ENCODE data around the gene CXCL12.

CXCL12 gene

DNA sequence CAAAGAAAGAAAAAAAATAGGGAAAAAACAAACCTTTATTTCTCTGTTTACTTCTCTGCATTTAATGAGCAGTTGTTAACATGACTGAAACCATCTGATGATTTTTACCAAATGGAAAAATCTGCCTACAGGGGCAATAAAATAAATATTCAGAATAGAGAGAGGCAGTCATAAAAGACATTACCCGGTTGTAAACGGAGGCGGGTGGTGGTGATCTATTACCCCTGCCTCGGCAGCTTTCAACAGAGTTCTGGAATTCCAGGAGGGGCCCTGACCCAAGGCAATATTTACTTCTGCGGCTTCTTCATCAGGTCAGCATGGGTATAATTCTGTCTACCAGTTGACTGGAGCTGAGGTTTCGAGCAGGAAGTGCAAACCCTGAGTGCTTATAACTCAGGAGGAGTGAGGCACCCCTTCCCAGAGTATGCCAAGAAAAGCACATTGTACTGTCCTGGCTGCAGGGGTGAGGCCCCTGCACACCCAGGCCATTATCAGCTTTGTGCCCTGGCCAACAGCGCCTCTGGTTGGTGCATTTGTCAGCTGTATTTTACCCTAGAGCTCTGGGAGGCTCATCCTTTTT lies 8.2 kb upstream of the CXCL12 start:
- Histone ChIP-seq H3K27ac (ENCODE audit: low read depth, low read length) (no peak overlapping the region), H3K9ac (ENCODE audit: low read depth, low read length) (no peak overlapping the region), H3K9me3 (ENCODE audit: control insufficient read depth, insufficient read depth, low read length) (no peaks in the 10 kb centered on the region), H3K27me3 (ENCODE audit: control insufficient read depth, insufficient read depth, low read length) (peaks cover 4% of the 10 kb centered on the region; the same call in 1 of the 2 replicates), H3K4me1 (ENCODE audit: control insufficient read depth, insufficient read depth, low read length) (peaks cover 10% of the 10 kb centered on the region), H3K36me3 (ENCODE audit: control insufficient read depth, insufficient read depth, low read length) (no peaks in the 10 kb centered on the region), H3K4me3 (ENCODE audit: low read depth, low read length) (no peak overlapping the region)

DNA sequence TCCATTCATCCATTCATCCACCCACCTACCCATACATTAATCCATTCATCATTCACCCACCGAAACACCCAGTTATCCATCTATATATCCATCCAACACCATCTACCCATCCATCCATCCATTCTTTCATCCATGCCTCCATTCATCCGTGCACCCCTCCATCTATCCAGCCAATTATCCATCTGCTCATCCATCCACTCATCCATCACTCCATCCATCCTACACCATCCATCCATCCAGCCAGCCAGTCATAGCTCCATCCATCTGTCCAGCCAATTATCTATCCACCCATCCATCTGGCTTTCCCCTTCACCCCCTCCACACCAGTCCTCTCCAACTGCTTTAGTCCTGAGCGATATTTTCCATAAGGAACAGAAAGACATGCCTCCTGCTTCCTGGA lies 7.5 kb upstream of the CXCL12 start:
- H3K4me3 ChIP-seq (ENCODE audit: low read depth, low read length): no peak overlapping the region
- H3K4me1 ChIP-seq (ENCODE audit: control insufficient read depth, insufficient read depth, low read length): peaks cover 3% of the 10 kb centered on the region; the same call in 1 of the 2 replicates
- H3K27ac ChIP-seq (ENCODE audit: low read depth, low read length): no peak overlapping the region
- H3K9me3 ChIP-seq (ENCODE audit: control insufficient read depth, insufficient read depth, low read length): no peaks in the 10 kb centered on the region
- no peaks in the 10 kb centered on the region for H3K27me3 ChIP-seq (ENCODE audit: control insufficient read depth, insufficient read depth, low read length)
- no peaks in the 10 kb centered on the region for H3K36me3 ChIP-seq (ENCODE audit: control insufficient read depth, insufficient read depth, low read length)
- no peak overlapping the region for H3K9ac ChIP-seq (ENCODE audit: low read depth, low read length)

DNA sequence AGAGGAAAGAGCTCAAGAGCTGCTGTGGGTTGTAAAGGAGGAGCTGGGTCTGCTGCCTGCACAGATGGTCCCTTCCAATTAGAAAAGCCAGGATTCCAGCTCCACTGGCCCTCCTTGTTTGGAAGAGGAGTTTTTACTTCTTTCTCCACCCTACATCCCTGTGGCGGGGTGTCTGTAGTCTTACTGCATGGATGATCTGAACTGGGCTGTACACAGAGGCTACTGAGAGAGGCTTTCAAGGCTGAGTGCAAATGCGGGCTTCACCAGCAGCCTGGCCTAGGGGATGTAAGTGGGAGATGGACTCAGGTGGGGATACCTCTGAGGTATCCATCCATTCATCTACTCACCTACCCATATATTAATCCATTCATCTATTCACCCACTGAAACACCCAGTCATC lies 7.1 kb upstream of the CXCL12 start:
- H3K9me3 ChIP-seq (ENCODE audit: control insufficient read depth, insufficient read depth, low read length): no peaks in the 10 kb centered on the region
- no peak overlapping the region for H3K4me3 ChIP-seq (ENCODE audit: low read depth, low read length)
- H3K36me3 ChIP-seq (ENCODE audit: control insufficient read depth, insufficient read depth, low read length): no peaks in the 10 kb centered on the region
- no peak overlapping the region for H3K27ac ChIP-seq (ENCODE audit: low read depth, low read length)
- H3K4me1 ChIP-seq (ENCODE audit: control insufficient read depth, insufficient read depth, low read length): peaks cover 3% of the 10 kb centered on the region; the same call in 1 of the 2 replicates
- 0 out of 2 replicates have a peak, but pooled peaks cover 2% of the 10 kb centered on the region for H3K27me3 ChIP-seq (ENCODE audit: control insufficient read depth, insufficient read depth, low read length)
- H3K9ac ChIP-seq (ENCODE audit: low read depth, low read length): no peak overlapping the region

DNA sequence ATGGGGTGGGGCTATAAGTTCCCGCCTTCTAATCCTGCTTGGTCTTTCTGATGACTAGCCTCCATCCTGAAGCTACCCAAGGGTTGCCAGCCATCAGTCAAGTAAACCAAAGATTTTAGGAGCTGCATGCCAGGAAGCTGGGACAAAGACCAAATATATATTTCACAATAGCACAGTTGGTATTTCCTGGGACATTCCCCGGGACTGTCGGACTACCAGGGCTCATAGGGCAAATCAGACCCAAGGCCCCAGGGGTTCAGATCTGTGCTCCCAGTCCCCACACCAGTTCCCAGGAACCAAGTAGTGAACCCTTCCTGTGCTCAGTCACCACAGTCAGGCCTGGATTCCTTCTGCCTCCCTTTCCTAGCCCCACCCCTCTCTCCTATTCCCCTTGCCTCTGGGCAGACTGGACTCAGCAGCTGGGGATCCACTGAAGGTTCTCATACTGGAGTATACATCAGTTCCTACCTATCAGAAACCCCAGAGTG lies 5.7 kb upstream of the CXCL12 start:
- no peaks in the 10 kb centered on the region for H3K9me3 ChIP-seq (ENCODE audit: control insufficient read depth, insufficient read depth, low read length)
- H3K36me3 ChIP-seq (ENCODE audit: control insufficient read depth, insufficient read depth, low read length): no peaks in the 10 kb centered on the region
- H3K27ac ChIP-seq (ENCODE audit: low read depth, low read length): no peak overlapping the region
- H3K4me3 ChIP-seq (ENCODE audit: low read depth, low read length): no peak overlapping the region
- 0 out of 2 replicates have a peak, but pooled peaks cover 4% of the 10 kb centered on the region for H3K4me1 ChIP-seq (ENCODE audit: control insufficient read depth, insufficient read depth, low read length)
- no peak overlapping the region for H3K9ac ChIP-seq (ENCODE audit: low read depth, low read length)
- peaks cover 13% of the 10 kb centered on the region for H3K27me3 ChIP-seq (ENCODE audit: control insufficient read depth, insufficient read depth, low read length)

DNA sequence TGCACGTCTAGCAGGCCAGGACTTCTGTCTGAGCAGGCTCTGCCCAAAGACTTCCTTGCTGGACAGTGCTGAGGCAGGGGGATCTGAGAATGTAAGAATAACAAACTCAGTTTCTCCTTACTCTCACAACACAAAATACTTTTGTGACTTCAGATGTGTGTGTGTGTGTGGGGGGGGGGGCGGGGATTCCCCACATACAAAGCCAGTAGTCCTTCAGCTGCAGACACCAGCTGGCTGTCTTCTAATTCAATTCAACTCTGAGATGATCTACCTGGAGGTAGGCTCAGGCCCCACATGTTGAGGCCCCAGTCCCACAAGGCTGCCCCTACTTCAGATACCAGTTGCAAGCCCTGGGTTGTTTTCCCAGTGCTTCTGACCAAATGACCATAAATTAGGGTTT lies 4.7 kb upstream of the CXCL12 start:
- Histone ChIP-seq H3K36me3 (ENCODE audit: control insufficient read depth, insufficient read depth, low read length) (no peaks in the 10 kb centered on the region), H3K27me3 (ENCODE audit: control insufficient read depth, insufficient read depth, low read length) (peaks cover 20% of the 10 kb centered on the region), H3K27ac (ENCODE audit: low read depth, low read length) (no peak overlapping the region), H3K9ac (ENCODE audit: low read depth, low read length) (no peak overlapping the region), H3K4me3 (ENCODE audit: low read depth, low read length) (no peak overlapping the region), H3K9me3 (ENCODE audit: control insufficient read depth, insufficient read depth, low read length) (no peaks in the 10 kb centered on the region), H3K4me1 (ENCODE audit: control insufficient read depth, insufficient read depth, low read length) (0 out of 2 replicates have a peak, but pooled peaks cover 7% of the 10 kb centered on the region)

DNA sequence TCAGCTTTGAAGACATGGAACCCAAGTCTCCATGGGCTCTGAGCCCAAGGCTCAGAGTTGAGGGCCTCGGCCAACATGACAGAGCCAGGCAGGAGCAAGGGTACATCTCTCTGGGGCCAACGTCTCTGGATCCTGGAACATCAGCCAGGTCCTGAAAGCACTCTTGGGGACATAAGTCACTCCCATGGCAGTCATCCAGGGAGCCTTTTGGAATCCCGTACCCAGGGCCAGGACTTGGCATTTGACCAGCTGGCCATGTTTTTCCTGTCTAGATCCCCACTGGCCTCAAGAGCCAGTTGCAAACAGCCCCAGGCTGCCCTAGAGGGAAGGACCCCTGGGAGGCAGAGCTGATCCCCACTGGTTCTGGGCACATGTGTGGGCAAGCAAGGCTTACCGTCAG lies 4.3 kb upstream of the CXCL12 start:
- Histone ChIP-seq H3K27me3 (ENCODE audit: control insufficient read depth, insufficient read depth, low read length) (peaks cover 25% of the 10 kb centered on the region), H3K9ac (ENCODE audit: low read depth, low read length) (no peak overlapping the region), H3K27ac (ENCODE audit: low read depth, low read length) (no peak overlapping the region), H3K4me3 (ENCODE audit: low read depth, low read length) (no peak overlapping the region), H3K36me3 (ENCODE audit: control insufficient read depth, insufficient read depth, low read length) (no peaks in the 10 kb centered on the region), H3K9me3 (ENCODE audit: control insufficient read depth, insufficient read depth, low read length) (no peaks in the 10 kb centered on the region), H3K4me1 (ENCODE audit: control insufficient read depth, insufficient read depth, low read length) (0 out of 2 replicates have a peak, but pooled peaks cover 7% of the 10 kb centered on the region)

DNA sequence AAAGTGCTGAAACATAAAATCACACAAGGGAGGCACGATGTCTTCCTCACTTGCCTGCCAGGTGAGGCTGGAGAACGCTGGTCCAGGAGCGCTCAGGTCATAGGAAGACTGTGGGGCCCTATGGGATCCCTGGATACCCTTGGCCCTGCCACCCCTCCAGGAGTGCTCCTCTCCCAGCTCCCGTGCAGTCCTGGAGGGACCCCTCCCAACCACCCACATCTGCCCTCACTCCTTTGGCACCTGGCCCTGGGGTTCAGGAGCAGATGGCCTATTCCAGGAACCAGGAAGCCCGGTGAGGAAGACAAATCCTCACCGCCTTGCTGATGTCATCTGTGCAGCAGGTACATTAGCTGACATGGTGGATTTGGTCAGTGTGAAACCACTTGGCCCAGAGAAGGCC lies 3.7 kb upstream of the CXCL12 start:
- Histone ChIP-seq H3K4me1 (ENCODE audit: control insufficient read depth, insufficient read depth, low read length) (0 out of 2 replicates have a peak, but pooled peaks cover 7% of the 10 kb centered on the region), H3K9me3 (ENCODE audit: control insufficient read depth, insufficient read depth, low read length) (no peaks in the 10 kb centered on the region), H3K36me3 (ENCODE audit: control insufficient read depth, insufficient read depth, low read length) (no peaks in the 10 kb centered on the region), H3K9ac (ENCODE audit: low read depth, low read length) (no peak overlapping the region), H3K4me3 (ENCODE audit: low read depth, low read length) (no peak overlapping the region), H3K27me3 (ENCODE audit: control insufficient read depth, insufficient read depth, low read length) (peaks cover 30% of the 10 kb centered on the region), H3K27ac (ENCODE audit: low read depth, low read length) (no peak overlapping the region)

DNA sequence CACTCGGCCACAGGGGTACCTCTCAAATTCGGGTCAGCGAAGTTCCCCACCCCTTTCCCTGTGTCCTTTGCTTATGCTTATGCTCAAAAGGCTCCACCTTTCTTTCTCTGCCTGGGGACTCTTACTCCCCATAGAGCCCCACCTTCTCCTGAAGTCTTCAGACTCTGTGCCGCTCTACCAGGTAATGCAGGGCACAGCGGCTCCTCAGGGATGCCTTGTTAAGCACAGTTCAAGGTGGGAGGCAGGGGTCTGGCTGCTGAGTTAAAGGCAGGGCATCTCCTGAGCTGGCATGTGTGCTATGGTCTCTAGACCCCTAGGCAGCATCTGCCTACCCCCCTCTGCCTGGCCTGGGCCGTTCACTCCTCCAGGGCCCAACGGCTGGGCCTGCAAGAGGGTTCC lies 3.0 kb upstream of the CXCL12 start:
- Histone ChIP-seq H3K9ac (ENCODE audit: low read depth, low read length) (no peak overlapping the region), H3K36me3 (ENCODE audit: control insufficient read depth, insufficient read depth, low read length) (no peaks in the 10 kb centered on the region), H3K27ac (ENCODE audit: low read depth, low read length) (no peak overlapping the region), H3K4me1 (ENCODE audit: control insufficient read depth, insufficient read depth, low read length) (peaks cover 12% of the 10 kb centered on the region), H3K27me3 (ENCODE audit: control insufficient read depth, insufficient read depth, low read length) (peaks cover 35% of the 10 kb centered on the region), H3K9me3 (ENCODE audit: control insufficient read depth, insufficient read depth, low read length) (no peaks in the 10 kb centered on the region), H3K4me3 (ENCODE audit: low read depth, low read length) (no peak overlapping the region)

DNA sequence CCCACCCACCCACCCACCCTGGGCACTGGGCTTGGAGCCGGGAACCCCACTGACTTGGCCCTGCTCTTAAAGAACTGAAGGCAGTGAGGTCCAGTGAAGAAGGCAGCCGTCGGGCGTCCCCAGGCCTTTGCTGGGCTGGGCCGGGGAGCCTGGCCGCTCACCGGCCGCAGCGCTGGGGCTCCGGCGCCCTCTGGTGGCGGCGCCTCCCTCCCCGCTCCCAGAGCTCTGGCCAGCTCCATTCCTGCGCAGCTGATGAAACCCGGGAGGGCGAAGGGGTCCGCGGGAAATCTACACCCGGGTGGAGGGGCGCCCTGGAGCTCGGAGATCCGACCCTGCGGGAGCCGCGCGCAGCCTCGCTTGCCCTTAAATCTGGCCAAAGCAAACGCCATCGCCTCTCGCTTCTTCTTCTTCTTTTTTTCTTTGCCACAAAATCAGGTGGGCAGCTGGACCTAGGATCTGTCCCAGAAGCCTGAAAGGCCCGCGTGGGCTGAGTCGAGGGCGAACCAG lies 1.7 kb upstream of the CXCL12 start:
- no peaks in the 10 kb centered on the region for H3K9me3 ChIP-seq (ENCODE audit: control insufficient read depth, insufficient read depth, low read length)
- no peak overlapping the region for H3K27ac ChIP-seq (ENCODE audit: low read depth, low read length)
- H3K27me3 ChIP-seq (ENCODE audit: control insufficient read depth, insufficient read depth, low read length): peaks cover 35% of the 10 kb centered on the region
- peak overlapping the region; percentile 35; the same call in 1 of the 2 replicates for H3K4me3 ChIP-seq (ENCODE audit: low read depth, low read length)
- H3K4me1 ChIP-seq (ENCODE audit: control insufficient read depth, insufficient read depth, low read length): peaks cover 24% of the 10 kb centered on the region
- no peak overlapping the region for H3K9ac ChIP-seq (ENCODE audit: low read depth, low read length)
- H3K36me3 ChIP-seq (ENCODE audit: control insufficient read depth, insufficient read depth, low read length): no peaks in the 10 kb centered on the region

DNA sequence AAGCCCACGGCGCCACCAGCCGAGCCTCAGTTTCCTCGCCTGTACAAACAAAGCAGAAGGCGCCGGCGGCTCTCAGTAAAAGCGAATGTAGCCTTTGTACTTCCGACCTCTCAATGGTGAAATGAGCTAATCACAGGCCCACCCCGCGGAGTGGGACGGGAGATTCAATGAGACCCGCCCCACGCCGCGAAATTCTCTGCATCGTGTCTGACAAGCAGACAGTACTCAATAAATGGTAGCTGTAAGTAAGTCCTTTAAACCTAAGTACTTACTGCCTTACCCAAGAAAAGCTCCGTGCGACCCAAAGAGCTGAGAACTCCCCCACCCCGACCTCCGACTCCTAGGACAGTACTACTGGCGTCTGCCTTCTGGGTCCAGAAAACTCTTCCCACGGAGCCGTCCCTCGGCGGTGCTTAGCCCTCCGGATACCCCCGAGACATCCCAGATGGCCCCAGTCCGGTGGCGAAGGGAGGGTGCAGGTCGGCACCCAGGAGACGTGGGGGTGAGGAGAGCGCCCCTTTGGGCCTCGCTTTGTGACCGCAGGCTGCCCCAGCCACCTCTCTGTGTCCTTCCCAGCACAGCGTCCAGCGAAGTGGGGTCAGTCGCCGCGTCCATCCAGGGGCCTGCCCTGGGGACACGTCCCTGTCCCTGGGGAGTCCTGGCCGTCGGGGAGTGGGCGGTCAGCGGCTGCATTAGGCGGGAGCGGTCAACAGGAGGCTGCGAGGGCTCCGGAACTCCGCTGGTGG lies 972 bp upstream of the CXCL12 start:
- Histone ChIP-seq H3K27me3 (ENCODE audit: control insufficient read depth, insufficient read depth, low read length) (peaks cover 35% of the 10 kb centered on the region), H3K9me3 (ENCODE audit: control insufficient read depth, insufficient read depth, low read length) (no peaks in the 10 kb centered on the region), H3K9ac (ENCODE audit: low read depth, low read length) (no peak overlapping the region), H3K36me3 (ENCODE audit: control insufficient read depth, insufficient read depth, low read length) (no peaks in the 10 kb centered on the region; the same call in 1 of the 2 replicates), H3K4me3 (ENCODE audit: low read depth, low read length) (peak overlapping the region; percentile 49), H3K4me1 (ENCODE audit: control insufficient read depth, insufficient read depth, low read length) (peaks cover 32% of the 10 kb centered on the region), H3K27ac (ENCODE audit: low read depth, low read length) (no peak overlapping the region)

DNA sequence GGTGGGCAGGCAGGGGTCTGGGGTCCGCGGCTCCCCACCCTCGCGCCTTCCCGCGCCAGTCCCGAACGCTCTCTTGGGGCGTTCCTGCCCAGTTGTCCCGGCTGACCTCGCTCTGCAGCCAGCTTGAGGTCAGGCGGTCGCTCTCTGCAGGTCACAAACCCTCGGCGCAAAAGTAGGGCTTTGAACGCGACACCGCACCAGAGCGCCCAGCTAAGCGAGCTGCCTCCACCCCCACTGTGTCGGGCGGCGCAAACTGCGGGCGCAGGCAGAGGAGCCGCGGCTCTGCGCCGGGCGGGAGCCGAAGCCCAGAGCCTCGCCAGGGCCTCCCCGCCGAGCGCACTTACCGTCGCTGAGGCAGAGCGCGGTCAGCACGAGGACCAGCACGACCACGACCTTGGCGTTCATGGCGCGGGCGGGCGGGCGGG lies 284 bp downstream of the CXCL12 start:
- H3K36me3 ChIP-seq (ENCODE audit: control insufficient read depth, insufficient read depth, low read length): peaks cover 12% of the 10 kb centered on the region
- H3K4me3 ChIP-seq (ENCODE audit: low read depth, low read length): peak overlapping the region; percentile 78
- H3K27me3 ChIP-seq (ENCODE audit: control insufficient read depth, insufficient read depth, low read length): peaks cover 35% of the 10 kb centered on the region
- peaks cover 43% of the 10 kb centered on the region for H3K4me1 ChIP-seq (ENCODE audit: control insufficient read depth, insufficient read depth, low read length)
- H3K9ac ChIP-seq (ENCODE audit: low read depth, low read length): peak overlapping the region; percentile 16; the same call in 1 of the 2 replicates
- no peak overlapping the region for H3K27ac ChIP-seq (ENCODE audit: low read depth, low read length)
- no peaks in the 10 kb centered on the region for H3K9me3 ChIP-seq (ENCODE audit: control insufficient read depth, insufficient read depth, low read length)

Measured in HUES48 (cell line).